NCI-H2227 treated with DMSO at 0.1 percent for 48 hours (cell line): ENCODE results near the gene ANGPTL2.
"Not testable (repeated sequence)": the region's sequence is repeated elsewhere in the genome, so short reads cannot be mapped to it uniquely, and the experiment has no call there.

Experiments
- DNase-seq: peaks from one replicate; lab custom pipeline; 2025; lab: John Stamatoyannopoulos, UW

The ANGPTL2 gene

GRCh38 chr9:127122176-127123063 is at the start of gene ANGPTL2:
ANGPTL2 (minus strand) TSS chr9:127122635; CDS start chr9:127108731, 13,904 bp downstream.
- DNase-seq: peak; percentile 67

- DNase-seq: not testable (repeated sequence)
These were observed 48.9 kb upstream of the ANGPTL2 start for GRCh38 chr9:127171348-127171747.

GRCh38 chr9:127170652-127171051 is 48.2 kb upstream of the ANGPTL2 start:
- DNase-seq: no peak

GRCh38 chr9:127170103-127170502 is 47.7 kb upstream of the ANGPTL2 start:
- DNase-seq: no peak

- no peak for DNase-seq
These were observed 47.1 kb upstream of the ANGPTL2 start for GRCh38 chr9:127169575-127169883.

- DNase-seq: no peak
These were observed 46.5 kb upstream of the ANGPTL2 start for GRCh38 chr9:127168756-127169574.

GRCh38 chr9:127167560-127168326 is 45.3 kb upstream of the ANGPTL2 start:
- DNase-seq: no peak

- DNase-seq: no peak
These were observed 44.5 kb upstream of the ANGPTL2 start for GRCh38 chr9:127166651-127167524.

- DNase-seq: no peak
These were observed 43.7 kb upstream of the ANGPTL2 start for GRCh38 chr9:127166111-127166510.

- no peak for DNase-seq
These were observed 42.7 kb upstream of the ANGPTL2 start for GRCh38 chr9:127165116-127165515.

GRCh38 chr9:127163409-127163808 is 41.0 kb upstream of the ANGPTL2 start:
- no peak for DNase-seq

- DNase-seq: no peak
These were observed 40.5 kb upstream of the ANGPTL2 start for GRCh38 chr9:127162864-127163365.

GRCh38 chr9:127162046-127162863 is 39.8 kb upstream of the ANGPTL2 start:
- DNase-seq: no peak

- DNase-seq: no peak
These were observed 38.7 kb upstream of the ANGPTL2 start for GRCh38 chr9:127161081-127161624.

- no peak for DNase-seq
These were observed 37.6 kb upstream of the ANGPTL2 start for GRCh38 chr9:127159949-127160610.

- DNase-seq: no peak
These were observed 36.9 kb upstream of the ANGPTL2 start for GRCh38 chr9:127159325-127159801.

GRCh38 chr9:127158786-127159324 is 36.4 kb upstream of the ANGPTL2 start:
- no peak for DNase-seq

GRCh38 chr9:127155314-127155960 is 33.0 kb upstream of the ANGPTL2 start:
- no peak for DNase-seq
